ENCODE results near the gene CNNM2. TPM values are rescaled to one million over a fixed set of nuclear protein-coding genes. Genes with fewer than 3 reads are reported as not detected.
A peak's percentile ranks its signal among the peaks of the same experiment; 100 is the strongest.
"Not testable (repeated sequence)": the region's sequence is repeated elsewhere in the genome, so short reads cannot be mapped to it uniquely, and the experiment has no call there.

Gene CNNM2
- total RNA-seq, 2 donors from 2014 or later = 14.7 to 17.9 TPM

- Histone ChIP-seq H3K9ac (ENCODE audit: extremely low read depth, low read length, poor library complexity, severe bottlenecking) (no peak overlapping the region), H3K36me3 (ENCODE audit: control insufficient read depth, insufficient read depth, low read length) (no peaks in the 10 kb centered on the region), H3K27ac (ENCODE audit: low read depth, low read length) (no peak overlapping the region), H3K9me3 (ENCODE audit: control insufficient read depth, low read length) (no peaks in the 10 kb centered on the region), H3K27me3 (ENCODE audit: control insufficient read depth, insufficient read depth, low read length, poor library complexity, severe bottlenecking) (no peaks in the 10 kb centered on the region), H3K4me1 (ENCODE audit: control insufficient read depth, insufficient read depth, low read length) (no peaks in the 10 kb centered on the region), H3K4me3 (ENCODE audit: low read length) (no peak overlapping the region)
- DNase-seq = no peak
- TF ChIP-seq CTCF (conservative IDR thresholded peaks at IDR 0.05) = no peak
- Mint-ChIP-seq H3K27ac (no peak overlapping the region), H3K9me3 (peaks cover 3% of the 10 kb centered on the region), H3K27me3 (ENCODE audit: insufficient read depth) (no peaks in the 10 kb centered on the region), H3K36me3 (ENCODE audit: low read depth) (no peaks in the 10 kb centered on the region), H3K4me1 (peaks cover 11% of the 10 kb centered on the region), H3K4me3 (no peak overlapping the region)
- 83 to 100% methylated on average over 1 of the region's 1 CpG for WGBS, 2 experiments (ENCODE audit: insufficient coverage in 1 of 2, insufficient read length in 1 of 2)
Observed at GRCh38 chr10:102997998-102998397, 79.9 kb downstream of the CNNM2 start.

DNA sequence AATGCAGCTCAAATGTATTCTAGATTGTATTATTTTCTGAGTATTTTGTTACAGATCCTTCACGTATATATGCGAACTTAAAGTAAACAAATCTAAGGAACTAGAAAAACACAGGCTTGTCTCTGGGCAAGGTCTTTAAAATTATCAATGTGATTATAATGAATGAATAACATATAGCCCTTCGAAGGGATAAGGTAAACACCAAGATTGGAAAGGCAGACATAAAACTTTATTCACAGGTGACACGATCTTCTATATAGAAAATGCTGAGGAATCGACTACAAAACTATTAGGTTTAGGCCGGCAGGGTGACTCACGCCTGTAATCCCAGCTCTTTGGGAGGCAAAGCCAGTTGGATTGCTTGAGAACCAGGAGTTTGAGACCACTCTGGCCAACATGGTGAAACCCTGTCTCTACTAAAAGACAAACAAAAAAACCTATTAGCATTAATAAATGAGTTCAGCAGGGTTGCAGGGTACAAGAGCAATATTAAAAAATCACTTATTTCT, 80.4 kb downstream of the CNNM2 start:
- Histone ChIP-seq H3K9ac (ENCODE audit: extremely low read depth, low read length, poor library complexity, severe bottlenecking) (no peak overlapping the region), H3K4me1 (ENCODE audit: control insufficient read depth, insufficient read depth, low read length) (no peaks in the 10 kb centered on the region), H3K4me3 (ENCODE audit: low read length) (no peak overlapping the region), H3K36me3 (ENCODE audit: control insufficient read depth, insufficient read depth, low read length) (no peaks in the 10 kb centered on the region), H3K27ac (ENCODE audit: low read depth, low read length) (no peak overlapping the region), H3K9me3 (ENCODE audit: control insufficient read depth, low read length) (no peaks in the 10 kb centered on the region), H3K27me3 (ENCODE audit: control insufficient read depth, insufficient read depth, low read length, poor library complexity, severe bottlenecking) (no peaks in the 10 kb centered on the region)
- H3K27me3 Mint-ChIP-seq (ENCODE audit: insufficient read depth) = no peaks in the 10 kb centered on the region
- TF ChIP-seq CTCF (conservative IDR thresholded peaks at IDR 0.05) = no peak
- H3K9me3 Mint-ChIP-seq = peaks cover 3% of the 10 kb centered on the region
- WGBS, 2 experiments (ENCODE audit: insufficient coverage in 1 of 2, insufficient read length in 1 of 2) = 89 to 95% methylated on average over 6 to 7 of the region's 7 CpGs
- H3K4me1 Mint-ChIP-seq = peaks cover 9% of the 10 kb centered on the region
- no peak overlapping the region for H3K4me3 Mint-ChIP-seq
- H3K27ac Mint-ChIP-seq = no peak overlapping the region
- H3K36me3 Mint-ChIP-seq (ENCODE audit: low read depth) = no peaks in the 10 kb centered on the region
- DNase-seq = peak; percentile 43

GRCh38 chr10:103000050-103000449, 82.0 kb downstream of the CNNM2 start:
- not testable (repeated sequence) for H3K27me3 Mint-ChIP-seq (ENCODE audit: insufficient read depth); H3K27ac Mint-ChIP-seq; H3K4me1 ChIP-seq (ENCODE audit: control insufficient read depth, insufficient read depth, low read length); H3K4me3 Mint-ChIP-seq; H3K9me3 ChIP-seq (ENCODE audit: control insufficient read depth, low read length); H3K36me3 Mint-ChIP-seq (ENCODE audit: low read depth); DNase-seq; H3K9me3 Mint-ChIP-seq; H3K27ac ChIP-seq (ENCODE audit: low read depth, low read length); H3K36me3 ChIP-seq (ENCODE audit: control insufficient read depth, insufficient read depth, low read length); H3K4me3 ChIP-seq (ENCODE audit: low read length); H3K9ac ChIP-seq (ENCODE audit: extremely low read depth, low read length, poor library complexity, severe bottlenecking); H3K27me3 ChIP-seq (ENCODE audit: control insufficient read depth, insufficient read depth, low read length, poor library complexity, severe bottlenecking); H3K4me1 Mint-ChIP-seq
- WGBS, 2 experiments (ENCODE audit: insufficient coverage in 1 of 2, insufficient read length in 1 of 2) = 95 to 100% methylated on average over 1 to 4 of the region's 7 CpGs

DNA sequence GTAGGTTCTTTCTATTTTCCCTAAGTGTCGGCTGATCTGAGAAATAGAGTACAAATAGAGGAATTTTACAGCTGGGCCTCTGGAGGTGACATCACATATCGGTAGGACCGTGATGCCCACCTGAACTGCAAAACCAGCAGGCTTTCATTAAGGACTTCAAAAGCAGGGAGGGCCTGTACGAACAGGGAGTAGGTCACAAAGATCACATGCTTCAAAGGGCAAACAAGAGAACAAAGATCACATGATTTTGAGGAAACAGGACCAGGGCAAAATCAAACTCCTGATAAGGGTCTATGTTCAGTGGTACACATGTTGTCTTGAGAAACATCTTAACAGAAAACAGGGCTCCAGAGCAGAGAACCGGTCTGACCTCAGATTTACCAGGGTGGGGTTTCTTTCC, 88.9 kb downstream of the CNNM2 start:
- TF ChIP-seq CTCF (conservative IDR thresholded peaks at IDR 0.05) = no peak
- Histone ChIP-seq H3K36me3 (ENCODE audit: control insufficient read depth, insufficient read depth, low read length) (no peaks in the 10 kb centered on the region), H3K9me3 (ENCODE audit: control insufficient read depth, low read length) (peaks cover 28% of the 10 kb centered on the region), H3K9ac (ENCODE audit: extremely low read depth, low read length, poor library complexity, severe bottlenecking) (no peak overlapping the region), H3K4me3 (ENCODE audit: low read length) (no peak overlapping the region), H3K27me3 (ENCODE audit: control insufficient read depth, insufficient read depth, low read length, poor library complexity, severe bottlenecking) (no peaks in the 10 kb centered on the region), H3K4me1 (ENCODE audit: control insufficient read depth, insufficient read depth, low read length) (no peaks in the 10 kb centered on the region), H3K27ac (ENCODE audit: low read depth, low read length) (no peak overlapping the region)
- Mint-ChIP-seq H3K4me1 (no peaks in the 10 kb centered on the region), H3K4me3 (no peak overlapping the region), H3K27ac (no peak overlapping the region), H3K27me3 (ENCODE audit: insufficient read depth) (no peaks in the 10 kb centered on the region), H3K36me3 (ENCODE audit: low read depth) (peaks cover 14% of the 10 kb centered on the region), H3K9me3 (peaks cover 35% of the 10 kb centered on the region)
- 92 to 93% methylated on average over 5 of the region's 5 CpGs for WGBS, 2 experiments (ENCODE audit: insufficient coverage in 1 of 2, insufficient read length in 1 of 2)
- no peak for DNase-seq
